Stimulated activated CD8-positive, alpha-beta memory T cell treated with anti-CD3 and anti-CD28 coated beads, Interleukin-7, amount 100 ng/mL, for 4 hours (primary cell): ENCODE measurements around the gene ATRNL1.
"Not testable (repeated sequence)": the region's sequence is repeated elsewhere in the genome, so short reads cannot be mapped to it uniquely, and the experiment has no call there.

Experiments
- DNase-seq, 2 donors: peaks; one replicate each; pipeline ENCODE4 v3.0.0-alpha.2; 2020; ENCODE audit warnings: low read depth in 2 of 2

The ATRNL1 gene

GRCh38 chr10:115207276-115207675, 114.1 kb downstream of the ATRNL1 start:
- not testable (repeated sequence) for DNase-seq

- no peak for DNase-seq
Measured at GRCh38 chr10:115209133-115209532, 116.0 kb downstream of the ATRNL1 start.

- DNase-seq: no peak
Measured at GRCh38 chr10:115214829-115215228, 121.7 kb downstream of the ATRNL1 start.

GRCh38 chr10:115219203-115219602, 126.0 kb downstream of the ATRNL1 start:
- no peak for DNase-seq

GRCh38 chr10:115222039-115222438, 128.9 kb downstream of the ATRNL1 start:
- no peak for DNase-seq

GRCh38 chr10:115239761-115240160, 146.6 kb downstream of the ATRNL1 start:
- DNase-seq: no peak

GRCh38 chr10:115250784-115251183, 157.6 kb downstream of the ATRNL1 start:
- DNase-seq: no peak

GRCh38 chr10:115253765-115254164, 160.6 kb downstream of the ATRNL1 start:
- not testable (repeated sequence) for DNase-seq

GRCh38 chr10:115272482-115272881, 179.3 kb downstream of the ATRNL1 start:
- DNase-seq: no peak

- no peak for DNase-seq
Measured at GRCh38 chr10:115278294-115278693, 185.1 kb downstream of the ATRNL1 start.

GRCh38 chr10:115295213-115295805, 202.1 kb downstream of the ATRNL1 start:
- DNase-seq: no peak

GRCh38 chr10:115300080-115300479, 206.9 kb downstream of the ATRNL1 start:
- no peak for DNase-seq

- not testable (repeated sequence) for DNase-seq
Measured at GRCh38 chr10:115319669-115320068, 226.5 kb downstream of the ATRNL1 start.

GRCh38 chr10:115321360-115321759, 228.2 kb downstream of the ATRNL1 start:
- DNase-seq: no peak

GRCh38 chr10:115328331-115328730, 235.2 kb downstream of the ATRNL1 start:
- DNase-seq: no peak

- DNase-seq: no peak
Measured at GRCh38 chr10:115335366-115335765, 242.2 kb downstream of the ATRNL1 start.

- DNase-seq: no peak
Measured at GRCh38 chr10:115355162-115355760, 262.1 kb downstream of the ATRNL1 start.

- DNase-seq: not testable (repeated sequence)
Measured at GRCh38 chr10:115367920-115368319, 274.8 kb downstream of the ATRNL1 start.

GRCh38 chr10:115379064-115379463, 285.9 kb downstream of the ATRNL1 start:
- no peak for DNase-seq

GRCh38 chr10:115384665-115385064, 291.5 kb downstream of the ATRNL1 start:
- no peak for DNase-seq

- no peak for DNase-seq
Measured at GRCh38 chr10:115390607-115391006, 297.4 kb downstream of the ATRNL1 start.

GRCh38 chr10:115398026-115398425, 304.9 kb downstream of the ATRNL1 start:
- DNase-seq: no peak

GRCh38 chr10:115402699-115403098, 309.5 kb downstream of the ATRNL1 start:
- DNase-seq: no peak

GRCh38 chr10:115405838-115406237, 312.7 kb downstream of the ATRNL1 start:
- not testable (repeated sequence) for DNase-seq
